ENCODE data around the gene TMEM217.

Gene TMEM217

GRCh38 chr6:37237789-37238188 lies 20.2 kb downstream of the TMEM217 start:
- no peaks in the 10 kb centered on the region for H3K79me2 ChIP-seq (ENCODE audit: low read length)
- no peak overlapping the region for H3K4me2 ChIP-seq (ENCODE audit: low read length)
- no peak overlapping the region for H3K27ac ChIP-seq (ENCODE audit: low read length)
- no peak overlapping the region for H2AFZ ChIP-seq (ENCODE audit: low read depth, low read length)
- TF ChIP-seq CTCF (IDR thresholded peaks at IDR 0.05; ENCODE audit: low read depth, low read length) (no peak), EZH2phosphoT487 (IDR thresholded peaks at IDR 0.05; ENCODE audit: low read depth) (no peak)
- no peak overlapping the region for H3K9ac ChIP-seq (ENCODE audit: low read length)
- no peaks in the 10 kb centered on the region for H3K36me3 ChIP-seq (replicated peaks; ENCODE audit: low read depth, low read length)
- no peak overlapping the region for H3K4me3 ChIP-seq (ENCODE audit: low read length)
- H3K9me3 ChIP-seq (ENCODE audit: insufficient read depth, low read length): no peaks in the 10 kb centered on the region
- no peaks in the 10 kb centered on the region for H4K20me1 ChIP-seq (ENCODE audit: insufficient read depth, low read length)
- H3K27me3 ChIP-seq (ENCODE audit: low read depth, low read length): peaks cover 10% of the 10 kb centered on the region; the same call in 1 of the 2 replicates
- peaks cover 15% of the 10 kb centered on the region for H3K4me1 ChIP-seq (ENCODE audit: low read length)

- H4K20me1 ChIP-seq (ENCODE audit: insufficient read depth, low read length): no peaks in the 10 kb centered on the region
- TF ChIP-seq CTCF (IDR thresholded peaks at IDR 0.05; ENCODE audit: low read depth, low read length) (no peak), EZH2phosphoT487 (IDR thresholded peaks at IDR 0.05; ENCODE audit: low read depth) (no peak)
- H3K9ac ChIP-seq (ENCODE audit: low read length): no peak overlapping the region
- H3K4me3 ChIP-seq (ENCODE audit: low read length): no peak overlapping the region
- H3K27me3 ChIP-seq (ENCODE audit: low read depth, low read length): peaks cover 12% of the 10 kb centered on the region; the same call in 1 of the 2 replicates
- peaks cover 7% of the 10 kb centered on the region for H3K4me1 ChIP-seq (ENCODE audit: low read length)
- no peaks in the 10 kb centered on the region for H3K9me3 ChIP-seq (ENCODE audit: insufficient read depth, low read length)
- no peak overlapping the region for H3K27ac ChIP-seq (ENCODE audit: low read length)
- no peaks in the 10 kb centered on the region for H3K36me3 ChIP-seq (replicated peaks; ENCODE audit: low read depth, low read length)
- no peak overlapping the region for H2AFZ ChIP-seq (ENCODE audit: low read depth, low read length)
- H3K79me2 ChIP-seq (ENCODE audit: low read length): no peaks in the 10 kb centered on the region
- no peak overlapping the region for H3K4me2 ChIP-seq (ENCODE audit: low read length)
These were observed 21.0 kb downstream of the TMEM217 start for GRCh38 chr6:37236921-37237320.

GRCh38 chr6:37233541-37233940 lies 24.4 kb downstream of the TMEM217 start:
- Histone ChIP-seq H3K4me3 (ENCODE audit: low read length) (no peak overlapping the region), H3K27me3 (ENCODE audit: low read depth, low read length) (peaks cover 12% of the 10 kb centered on the region; the same call in 1 of the 2 replicates), H4K20me1 (ENCODE audit: insufficient read depth, low read length) (no peaks in the 10 kb centered on the region), H3K27ac (ENCODE audit: low read length) (no peak overlapping the region), H3K4me1 (ENCODE audit: low read length) (no peaks in the 10 kb centered on the region), H2AFZ (ENCODE audit: low read depth, low read length) (no peak overlapping the region), H3K4me2 (ENCODE audit: low read length) (no peak overlapping the region), H3K9ac (ENCODE audit: low read length) (no peak overlapping the region), H3K9me3 (ENCODE audit: insufficient read depth, low read length) (no peaks in the 10 kb centered on the region), H3K36me3 (replicated peaks; ENCODE audit: low read depth, low read length) (no peaks in the 10 kb centered on the region), H3K79me2 (ENCODE audit: low read length) (no peaks in the 10 kb centered on the region)
- TF ChIP-seq CTCF (IDR thresholded peaks at IDR 0.05; ENCODE audit: low read depth, low read length) (no peak), EZH2phosphoT487 (IDR thresholded peaks at IDR 0.05; ENCODE audit: low read depth) (no peak)

GRCh38 chr6:37232430-37233017 lies 25.4 kb downstream of the TMEM217 start:
- no peaks in the 10 kb centered on the region for H3K4me1 ChIP-seq (ENCODE audit: low read length)
- H3K27ac ChIP-seq (ENCODE audit: low read length): no peak overlapping the region
- H3K9me3 ChIP-seq (ENCODE audit: insufficient read depth, low read length): no peaks in the 10 kb centered on the region
- no peak overlapping the region for H3K4me3 ChIP-seq (ENCODE audit: low read length)
- TF ChIP-seq CTCF (IDR thresholded peaks at IDR 0.05; ENCODE audit: low read depth, low read length) (no peak), EZH2phosphoT487 (IDR thresholded peaks at IDR 0.05; ENCODE audit: low read depth) (no peak)
- H3K79me2 ChIP-seq (ENCODE audit: low read length): no peaks in the 10 kb centered on the region
- H3K36me3 ChIP-seq (replicated peaks; ENCODE audit: low read depth, low read length): no peaks in the 10 kb centered on the region
- H4K20me1 ChIP-seq (ENCODE audit: insufficient read depth, low read length): no peaks in the 10 kb centered on the region
- H3K27me3 ChIP-seq (ENCODE audit: low read depth, low read length): peaks cover 12% of the 10 kb centered on the region; the same call in 1 of the 2 replicates
- H2AFZ ChIP-seq (ENCODE audit: low read depth, low read length): no peak overlapping the region
- H3K4me2 ChIP-seq (ENCODE audit: low read length): no peak overlapping the region
- no peak overlapping the region for H3K9ac ChIP-seq (ENCODE audit: low read length)

Measured in OCI-LY3 (cell line).